Astrocyte of the hippocampus (primary cell): ENCODE measurements around the gene CXADR.
A peak's percentile ranks its signal among the peaks of the same experiment; 100 is the strongest.
"Not testable (repeated sequence)": the region's sequence is repeated elsewhere in the genome, so short reads cannot be mapped to it uniquely, and the experiment has no call there.

Experiments
- DNase-seq: peaks from one replicate; pipeline ENCODE4 v3.0.0; 2011; ENCODE audit warnings: low read depth, low spot score

Gene CXADR

DNA sequence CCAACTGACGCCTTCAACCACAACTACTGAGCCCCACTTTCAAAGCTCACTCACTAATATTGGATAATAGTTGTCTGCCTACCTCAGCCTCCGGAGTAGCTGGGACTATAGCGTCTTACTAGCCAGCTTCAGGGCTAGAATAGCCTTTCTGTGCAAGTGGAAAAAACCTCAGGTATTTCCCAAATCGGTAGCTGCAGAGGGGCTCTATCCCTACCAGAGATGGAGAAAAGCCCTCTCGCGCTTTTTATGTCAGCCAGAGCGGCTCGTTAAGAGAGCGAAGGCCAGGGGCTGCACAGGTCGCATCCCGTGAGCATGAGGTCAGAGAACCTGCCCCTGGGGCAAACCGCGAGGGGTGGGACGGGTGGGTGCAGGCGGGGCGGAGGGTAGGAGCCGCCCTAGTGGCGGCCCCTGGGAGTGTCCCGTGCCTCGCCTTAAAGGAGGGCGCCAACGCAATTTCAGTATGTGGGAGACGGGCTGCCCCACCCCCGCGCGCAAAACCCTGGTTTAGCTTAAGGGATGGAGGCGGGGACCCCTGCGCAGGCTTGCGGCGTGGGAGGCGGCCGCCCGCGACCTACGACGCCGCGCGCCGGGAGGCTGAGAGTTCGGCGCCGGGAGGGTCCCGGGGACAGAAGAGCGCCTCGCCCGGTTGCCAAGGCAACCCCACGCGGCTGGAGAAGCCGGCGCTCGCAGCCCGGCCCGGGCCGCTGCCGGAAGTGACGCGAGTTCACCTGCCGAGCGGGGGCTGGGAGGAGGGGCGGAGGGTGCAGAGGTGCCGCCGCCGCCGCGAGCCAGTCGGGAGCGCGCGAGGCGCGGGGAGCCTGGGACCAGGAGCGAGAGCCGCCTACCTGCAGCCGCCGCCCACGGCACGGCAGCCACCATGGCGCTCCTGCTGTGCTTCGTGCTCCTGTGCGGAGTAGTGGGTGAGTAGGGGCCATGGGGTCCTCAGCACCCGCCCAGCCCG lies at the start of gene CXADR:
Gene CXADR, plus strand, starts transcription at position 791 of the 961 bp plus-strand sequence. Its CDS starts 87 bp downstream, at position 878.
- DNase-seq = peak; percentile 77

DNA sequence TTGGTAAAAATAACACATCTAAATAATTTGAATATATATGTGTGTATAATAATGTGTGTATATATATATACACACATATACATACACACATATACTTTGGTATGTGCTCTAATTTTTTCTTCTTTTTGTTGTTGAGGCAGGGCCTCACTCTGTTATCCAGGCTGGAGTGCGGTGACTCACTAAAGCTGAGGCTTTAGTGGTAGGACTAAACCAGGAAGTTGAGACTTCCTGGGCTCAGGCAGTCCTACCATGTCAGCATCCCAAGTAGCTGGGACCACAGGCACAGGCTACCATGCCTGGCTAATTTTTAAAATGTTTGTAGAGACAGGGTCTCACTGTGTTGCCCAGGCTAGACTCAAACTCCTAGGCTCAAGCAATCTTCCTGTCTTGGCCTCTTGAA lies 46.7 kb upstream of the CXADR start:
- DNase-seq = peak; percentile 71

DNA sequence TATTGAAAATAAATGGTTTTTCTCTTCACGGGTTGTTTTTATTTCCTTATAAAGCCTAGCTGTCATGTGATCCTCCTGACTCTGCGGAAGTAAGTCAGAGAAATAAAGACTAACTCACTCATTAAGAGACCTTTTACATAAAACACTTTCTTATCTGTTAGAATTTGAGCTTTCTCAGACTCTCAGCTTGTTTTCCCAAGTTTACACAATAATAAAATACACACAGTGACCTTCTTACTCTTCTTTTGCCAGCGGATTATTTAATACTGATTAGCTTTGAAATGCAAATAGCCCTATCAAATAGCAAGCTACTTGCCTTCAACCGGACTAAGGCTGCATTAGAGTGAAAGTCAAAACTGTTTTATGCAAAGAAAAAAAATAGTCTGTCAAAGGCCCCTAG lies 45.5 kb upstream of the CXADR start:
- peak; percentile 26 for DNase-seq

DNA sequence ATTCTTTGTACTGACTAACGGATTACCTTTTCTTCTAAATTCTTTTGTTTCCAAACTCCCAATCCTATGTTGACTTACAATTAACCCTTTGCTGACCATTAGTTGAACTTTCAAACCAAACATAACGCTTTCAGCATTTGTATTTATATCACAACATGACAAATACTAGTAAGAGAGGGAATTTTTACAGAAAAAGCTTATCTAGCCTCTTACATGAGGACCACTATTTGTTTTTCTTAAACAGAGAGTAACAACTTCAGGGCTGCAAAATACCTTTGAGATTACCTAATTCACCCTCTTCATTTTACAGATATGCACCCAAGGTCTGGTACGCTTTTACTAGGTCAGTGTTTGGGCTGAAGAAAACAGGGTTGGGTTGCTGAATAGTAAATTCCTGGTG lies 45.0 kb upstream of the CXADR start:
- DNase-seq = peak; percentile 13

DNA sequence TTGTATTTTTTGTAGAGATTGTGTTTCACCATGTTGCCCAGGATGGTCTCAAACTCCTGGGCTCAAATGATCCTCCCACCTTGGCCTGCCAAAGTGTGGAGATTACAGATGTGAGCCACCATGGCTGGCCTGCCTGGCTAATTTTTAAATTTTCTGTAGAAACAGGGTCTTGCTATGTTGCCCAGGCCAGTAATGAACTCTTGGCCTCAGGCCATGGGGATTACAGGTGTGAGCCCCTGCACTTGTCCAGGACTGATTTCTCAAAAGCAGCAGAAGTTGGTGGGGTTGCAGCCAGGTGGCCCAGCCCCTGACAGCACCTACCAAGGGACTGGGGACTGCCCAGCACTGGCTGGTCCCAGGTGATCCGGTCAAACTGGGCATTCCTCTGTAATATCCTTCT lies 44.1 kb upstream of the CXADR start:
- no peak for DNase-seq

DNA sequence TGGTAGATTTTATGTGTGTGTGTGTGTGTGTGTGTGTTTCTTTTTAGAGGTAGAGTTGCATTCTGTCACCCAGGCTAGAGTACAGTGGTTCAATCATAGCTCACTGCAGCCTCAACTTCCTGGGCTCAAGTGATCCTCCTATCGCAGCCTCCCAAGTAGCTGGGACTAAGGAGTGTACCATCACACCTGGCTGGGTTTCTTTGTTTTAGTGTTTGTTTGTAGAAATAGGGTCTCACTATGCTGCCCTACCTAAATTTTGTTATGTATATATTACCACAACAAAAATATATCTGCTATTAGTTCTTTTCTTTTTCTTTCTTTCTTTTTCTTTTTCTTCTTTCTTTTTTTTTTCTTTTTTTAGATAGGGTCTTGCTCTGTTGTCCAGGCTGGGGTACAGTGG lies 43.1 kb upstream of the CXADR start:
- DNase-seq = no peak

DNA sequence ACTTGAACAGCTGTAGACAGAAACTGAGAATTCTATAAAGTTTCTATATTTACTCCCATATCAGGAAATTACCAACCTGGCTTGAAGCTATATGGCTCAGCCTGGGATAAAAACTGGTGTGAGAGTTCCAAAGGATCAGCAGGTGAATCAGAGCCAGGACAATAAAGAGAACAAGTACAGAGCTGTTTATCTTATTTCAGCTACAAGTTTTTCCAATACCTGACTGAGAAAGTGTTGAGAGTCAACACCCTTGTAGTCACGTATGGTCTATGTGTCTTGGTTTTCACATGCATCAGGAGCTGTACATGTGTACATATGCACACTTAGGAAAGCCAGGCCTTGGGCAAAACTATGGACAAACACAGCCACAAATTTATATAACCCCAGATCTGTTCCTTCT lies 40.7 kb upstream of the CXADR start:
- DNase-seq = no peak

DNA sequence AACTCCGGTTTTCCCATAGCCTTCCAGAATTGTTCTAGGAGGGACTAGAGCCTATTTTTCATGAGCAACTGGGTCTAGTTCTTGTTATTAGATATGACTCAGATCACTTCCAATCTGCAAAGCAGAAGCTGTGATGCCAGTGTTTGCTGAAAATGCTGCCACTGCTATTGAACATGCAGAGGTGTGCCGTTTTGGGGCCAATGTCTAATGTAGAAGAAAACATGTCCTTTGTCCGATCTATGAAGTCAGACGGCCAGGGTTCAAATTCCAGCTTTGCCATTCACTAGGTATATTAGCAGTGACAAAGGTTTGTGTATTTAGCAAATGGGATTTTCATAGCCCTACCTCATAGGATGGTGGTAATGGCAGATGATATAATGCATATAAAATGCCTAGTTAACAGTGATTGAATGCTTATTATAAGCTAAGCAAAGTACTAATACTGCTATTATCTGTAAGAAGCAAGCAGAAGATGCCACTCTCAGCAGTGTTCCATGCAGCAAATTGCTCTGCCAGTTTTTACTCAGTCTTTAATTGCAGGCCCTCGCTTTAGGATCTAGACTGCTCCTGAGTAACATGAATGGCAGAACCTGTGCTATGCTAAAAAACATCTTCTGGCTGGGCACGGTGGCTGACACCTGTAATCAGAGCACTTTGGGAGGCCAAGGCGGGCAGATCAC lies 40.1 kb upstream of the CXADR start:
- DNase-seq = no peak

DNA sequence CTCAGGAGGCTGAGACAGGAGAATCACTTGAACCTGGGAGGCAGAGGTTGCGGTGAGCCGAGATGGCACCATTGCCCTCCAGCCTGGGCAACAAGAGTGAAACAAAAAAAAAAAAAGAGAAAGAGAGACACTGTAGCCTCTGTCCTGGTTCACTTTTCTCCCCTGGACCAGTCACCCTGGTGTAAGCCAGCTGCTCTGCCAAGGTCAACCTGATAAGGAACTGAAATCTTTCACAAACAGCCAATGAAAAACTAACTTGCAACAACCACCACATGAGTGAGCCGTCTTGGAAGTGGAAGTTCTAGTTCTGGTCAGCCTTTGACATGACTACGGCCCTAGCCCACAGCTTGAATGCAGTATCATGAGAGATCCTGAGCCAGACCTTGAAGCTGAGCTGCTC lies 36.8 kb upstream of the CXADR start:
- no peak for DNase-seq

DNA sequence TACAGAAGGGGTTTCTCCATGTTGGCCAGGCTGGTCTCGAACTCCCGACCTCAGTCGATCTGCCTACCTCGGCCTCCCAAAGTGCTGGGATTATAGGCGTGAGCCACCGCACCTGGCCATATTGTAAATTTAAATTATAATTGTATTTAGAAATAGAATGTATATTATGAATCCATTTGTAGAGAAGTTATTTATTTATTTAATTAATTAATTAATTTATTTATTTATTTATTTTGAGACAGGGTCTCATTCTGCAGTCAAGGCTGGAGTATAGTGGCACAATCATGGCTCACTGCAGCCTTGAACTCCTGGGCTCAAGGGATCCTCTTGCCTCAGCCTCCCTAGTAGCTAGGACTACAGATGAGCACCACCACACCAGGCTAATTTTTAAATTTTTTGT lies 34.7 kb upstream of the CXADR start:
- not testable (repeated sequence) for DNase-seq

DNA sequence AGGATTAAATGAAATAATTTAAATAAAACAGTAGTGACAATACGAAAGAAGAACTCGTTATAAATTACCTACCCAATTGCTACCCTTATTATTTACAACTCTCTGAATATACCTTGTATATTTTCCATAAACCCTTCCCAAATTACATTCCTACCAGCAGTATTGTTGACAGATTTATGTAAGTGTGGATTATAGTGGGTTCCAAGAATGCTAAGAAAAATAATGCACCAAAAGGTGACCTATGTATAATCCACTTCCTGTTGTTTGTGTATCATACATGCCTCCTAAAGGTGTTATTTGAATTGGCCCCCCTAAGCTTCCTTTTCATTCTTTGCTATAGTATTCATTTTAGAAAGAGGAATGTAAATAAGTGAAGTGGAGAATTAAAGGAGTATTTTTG lies 33.2 kb upstream of the CXADR start:
- no peak for DNase-seq

DNA sequence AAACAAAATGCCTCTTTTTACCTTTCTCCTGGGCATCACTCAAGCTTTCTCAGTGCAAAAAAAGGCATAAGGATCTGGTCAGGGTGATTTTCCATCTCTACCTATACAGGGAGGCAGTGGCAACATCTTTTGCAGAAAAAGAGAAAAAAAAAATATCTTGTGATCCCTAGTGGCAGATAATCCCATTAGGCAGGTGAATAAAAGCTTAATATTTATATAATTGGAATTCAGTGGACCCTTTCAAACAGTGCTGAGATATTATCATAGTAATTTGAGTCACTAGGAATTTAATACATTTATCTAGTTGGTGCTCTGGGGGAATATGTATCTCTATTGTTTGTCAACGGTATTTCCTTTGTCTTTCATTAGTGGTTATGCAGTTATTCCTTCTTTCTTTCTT lies 29.9 kb upstream of the CXADR start:
- DNase-seq = no peak

DNA sequence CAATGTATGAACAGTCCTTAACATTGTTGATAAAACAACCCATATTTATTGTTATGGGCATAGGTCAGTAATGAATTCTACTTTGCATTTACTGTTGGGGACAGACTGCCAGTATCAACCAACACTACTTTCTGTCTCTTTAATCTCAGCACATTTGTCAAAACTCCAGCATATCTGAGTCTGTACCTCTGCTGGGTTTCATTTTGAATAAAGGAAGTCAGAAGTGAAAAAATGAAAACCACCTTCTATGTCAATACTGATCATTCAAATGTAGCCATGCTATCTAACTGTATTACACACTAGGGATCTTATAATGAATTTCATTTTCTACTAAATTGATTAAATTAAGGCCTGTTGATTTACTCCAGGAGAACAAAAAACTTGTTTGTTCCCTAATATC lies 24.2 kb upstream of the CXADR start:
- no peak for DNase-seq

DNA sequence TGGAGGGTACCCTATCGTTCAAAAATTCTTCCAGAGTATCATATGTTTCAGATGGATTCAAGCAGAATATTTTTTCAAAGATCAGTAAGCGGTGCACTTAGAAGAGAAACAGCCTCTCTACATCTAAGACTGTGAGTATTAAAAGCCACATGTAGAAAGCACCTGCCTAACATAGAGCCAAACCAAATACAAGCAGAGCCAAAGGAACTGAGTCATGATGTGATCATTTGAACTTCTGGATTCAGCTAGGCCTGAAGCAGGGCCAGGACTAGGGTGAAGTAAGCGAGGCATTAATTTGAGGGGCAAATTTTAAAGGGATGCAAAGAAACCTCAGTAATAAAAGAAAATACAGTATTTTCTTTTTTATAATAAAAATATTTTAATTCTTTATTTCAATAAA lies 23.3 kb upstream of the CXADR start:
- DNase-seq = peak; percentile 46

DNA sequence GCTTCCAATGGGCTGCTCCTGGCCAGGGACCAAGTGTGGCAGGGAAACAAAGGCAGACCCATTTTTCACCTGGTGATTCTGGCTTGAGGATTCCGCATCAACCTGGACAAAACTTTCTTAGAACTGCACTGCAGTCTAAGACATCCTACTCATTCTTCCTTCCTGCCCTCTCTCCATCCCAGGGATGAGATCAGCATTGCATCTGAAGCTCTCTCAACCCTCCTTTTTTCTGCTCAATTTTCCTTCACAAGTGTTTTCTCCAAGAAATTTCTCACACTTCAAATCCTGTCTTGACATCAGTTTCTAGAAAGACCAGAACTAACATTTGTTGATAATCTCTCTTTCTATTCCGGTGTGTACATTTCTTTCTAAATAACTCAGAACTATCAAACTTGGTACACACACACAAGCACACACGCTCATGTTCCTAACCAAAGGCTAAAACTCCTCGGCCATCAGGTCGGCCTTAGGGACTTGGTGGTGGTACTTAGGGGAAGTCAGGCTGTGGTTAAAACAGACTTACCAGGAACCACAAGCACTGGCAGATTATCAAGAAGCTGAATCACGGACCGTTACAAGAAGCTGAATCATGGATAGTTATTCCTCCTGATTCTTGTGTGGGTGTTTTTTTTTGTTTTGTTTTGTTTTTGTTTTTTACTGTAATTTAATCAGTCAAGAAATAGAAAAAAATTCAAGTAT lies 21.0 kb upstream of the CXADR start:
- peak; percentile 97 for DNase-seq

DNA sequence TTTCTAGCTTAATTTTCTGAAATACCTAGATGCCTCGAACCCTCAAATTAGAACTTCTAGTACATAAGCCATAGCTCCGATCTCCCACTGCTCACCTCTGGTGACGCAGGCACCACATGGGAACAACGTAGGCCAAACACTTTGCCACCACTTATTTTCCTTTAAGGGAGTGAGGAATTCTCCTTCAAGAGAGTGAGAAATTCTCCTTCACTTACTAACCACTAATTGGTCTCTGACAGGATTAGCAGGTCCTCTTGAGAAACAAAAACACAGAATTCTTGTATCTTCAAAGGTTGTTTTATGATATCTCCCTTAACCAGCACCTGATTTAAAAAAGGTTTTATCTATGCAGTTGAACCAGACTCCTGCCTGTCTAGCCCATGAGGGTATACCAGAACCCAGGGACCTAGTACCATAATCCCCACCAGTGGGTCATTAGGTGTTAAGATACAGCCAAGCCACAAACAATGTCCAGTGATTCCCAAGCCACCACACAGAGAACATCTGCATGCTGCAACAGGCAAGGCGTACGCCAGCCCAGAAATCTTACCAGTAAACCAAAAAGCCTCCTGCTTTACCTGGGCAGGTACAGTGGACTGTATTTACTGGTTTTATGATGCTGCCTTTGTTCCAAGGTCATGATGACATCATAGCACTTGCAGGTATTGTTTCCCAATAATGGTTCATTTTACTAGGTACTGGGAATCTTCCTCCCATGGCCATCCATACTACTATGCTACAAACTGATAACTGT lies 20.3 kb upstream of the CXADR start:
- peak; percentile 84 for DNase-seq

DNA sequence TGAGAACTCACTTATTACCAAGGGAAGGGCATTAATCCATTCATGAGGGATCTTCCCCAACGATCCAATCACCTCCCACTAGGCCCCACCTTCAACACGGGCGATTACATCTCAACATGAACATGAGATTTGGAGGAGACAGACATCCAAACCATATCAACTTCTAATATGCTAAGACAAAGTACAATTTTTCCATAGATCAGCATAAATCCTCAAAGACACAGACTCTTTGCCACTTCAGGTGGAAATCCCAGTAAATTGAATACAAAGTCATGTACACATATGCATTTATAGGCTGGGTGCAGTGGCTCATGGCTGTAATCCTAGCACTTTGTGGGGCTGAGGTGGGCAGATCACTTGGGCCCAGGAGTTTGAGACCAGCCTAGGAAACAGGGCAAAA lies 18.8 kb upstream of the CXADR start:
- no peak for DNase-seq

DNA sequence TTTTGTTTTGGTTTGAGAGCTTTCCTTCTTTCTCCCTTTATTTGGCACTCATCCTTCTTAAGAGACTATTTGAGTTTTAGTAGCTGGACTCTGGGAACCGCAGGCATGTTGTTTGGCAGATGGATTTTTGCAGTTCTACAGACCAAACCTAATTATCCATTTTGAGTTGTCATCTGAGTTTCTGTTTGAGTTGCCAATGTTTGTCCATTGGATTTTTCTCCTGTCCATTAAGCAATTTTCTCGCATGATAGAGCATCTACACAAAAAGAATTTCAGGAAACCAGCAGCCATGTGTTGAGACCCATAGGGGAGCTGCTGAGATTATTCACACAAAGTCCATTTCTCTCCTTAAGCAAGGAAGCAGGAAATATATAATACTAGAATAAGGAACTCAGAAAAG lies 17.2 kb upstream of the CXADR start:
- peak; percentile 90 for DNase-seq

DNA sequence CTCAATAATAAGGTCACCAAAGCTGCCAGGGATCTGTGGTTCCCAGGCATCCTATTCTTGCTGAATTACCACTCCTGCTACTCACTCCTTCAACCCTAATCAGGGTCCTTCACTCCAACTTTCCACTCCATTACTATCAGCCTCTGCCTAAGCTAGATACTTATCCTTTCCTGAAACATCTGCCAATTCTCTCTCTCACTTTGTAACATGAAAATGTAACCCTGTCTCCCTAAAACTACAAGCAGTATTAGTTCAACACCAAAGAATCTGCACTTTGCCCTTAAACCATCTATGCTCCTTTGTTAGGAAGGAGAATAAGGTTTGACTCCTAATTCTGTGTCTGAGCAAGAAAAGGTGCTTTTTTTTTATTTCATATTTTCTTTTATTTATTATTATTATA lies 15.5 kb upstream of the CXADR start:
- no peak for DNase-seq

DNA sequence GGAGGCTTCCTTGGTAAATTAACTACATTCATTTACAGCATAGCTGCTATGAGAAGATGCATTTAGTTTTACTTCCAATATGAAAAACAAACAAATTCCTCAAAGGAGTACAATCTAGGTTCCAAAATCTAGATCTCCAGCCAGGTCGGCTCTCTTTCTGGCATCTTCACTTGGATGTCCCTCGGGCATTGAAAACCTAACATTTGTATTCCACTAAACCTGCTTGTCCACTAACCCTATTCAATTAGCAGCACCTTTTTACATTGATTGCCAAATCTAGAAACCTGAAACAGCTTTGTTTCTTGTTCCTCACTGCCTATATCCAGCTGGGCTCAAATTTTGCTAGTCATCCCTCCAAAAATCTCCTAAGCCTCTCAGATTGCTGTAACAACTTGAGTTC lies 14.3 kb upstream of the CXADR start:
- DNase-seq = no peak

DNA sequence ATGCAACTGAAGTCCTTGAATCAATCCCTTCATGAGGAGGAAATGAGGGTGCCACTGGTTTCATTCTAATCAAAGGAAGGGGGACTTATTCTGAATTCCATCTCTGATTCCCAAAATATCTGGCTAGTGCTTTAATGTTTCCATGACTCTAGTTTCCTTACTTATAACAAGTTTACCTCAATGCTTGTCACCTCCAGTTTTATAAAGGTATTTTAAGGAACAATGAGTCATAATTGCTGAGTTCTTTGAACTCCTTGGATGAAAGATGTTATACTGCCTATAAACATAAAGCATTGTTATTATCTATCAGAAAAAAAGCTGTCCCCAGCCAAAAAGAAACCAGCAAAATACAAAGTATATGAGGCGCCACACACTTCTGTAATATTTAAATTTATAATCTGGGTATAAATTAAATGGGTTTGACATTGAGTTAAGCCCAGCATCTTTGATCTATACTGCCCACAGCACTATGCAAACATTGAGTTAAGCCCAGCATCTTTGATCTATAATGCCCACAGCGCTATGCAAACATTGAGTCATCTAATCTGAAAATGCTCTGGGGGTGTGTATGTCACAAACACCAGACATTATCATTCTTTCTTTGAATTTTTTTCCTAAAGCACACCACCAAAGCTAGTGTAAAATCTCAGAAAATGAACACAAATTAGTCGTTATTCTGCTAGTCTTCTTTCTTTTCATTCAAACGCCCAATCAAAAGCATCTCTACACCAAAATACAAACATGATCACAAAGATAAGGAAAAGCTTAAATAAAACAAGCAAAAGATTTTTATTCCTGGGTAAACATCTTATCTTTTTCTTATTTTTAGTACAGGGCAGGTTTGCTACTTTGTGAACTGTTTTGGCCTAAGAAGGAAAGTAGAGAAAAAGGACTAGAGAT lies 11.5 kb upstream of the CXADR start:
- DNase-seq = no peak
